ENCODE measurements around the gene ZNF804B. TPM values are rescaled to one million over a fixed set of nuclear protein-coding genes. Genes with fewer than 3 reads are reported as not detected.

The ZNF804B gene
- total RNA-seq, 3 donors from 2014 or later (not counting 1 experiment from before 2014, with no cell fraction given), result not detected

DNA sequence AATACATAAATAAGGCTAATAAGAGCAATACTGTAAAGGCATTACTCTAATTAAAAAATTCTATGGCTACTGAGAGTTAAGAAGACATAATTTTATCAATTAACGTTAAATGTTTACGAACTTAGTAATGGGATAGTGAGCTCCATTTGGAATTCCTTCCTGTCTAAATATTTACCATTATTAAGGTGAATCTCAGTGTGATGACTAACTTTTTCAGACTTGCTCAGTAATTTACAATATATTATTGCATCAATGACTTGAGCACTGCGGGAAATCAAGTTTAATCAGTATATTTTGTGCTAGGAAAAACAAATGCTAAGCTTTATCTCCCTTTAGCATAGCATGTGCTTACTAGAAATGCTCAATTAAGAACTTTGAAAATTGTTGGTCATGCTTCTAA, 318.5 kb downstream of the ZNF804B start:
- Mint-ChIP-seq H3K4me1 (no peaks in the 10 kb centered on the region), H3K27me3 (ENCODE audit: low read depth in 2 of 2) (no peaks in the 10 kb centered on the region), H3K9me3 (peaks cover 11 to 14% of the 10 kb centered on the region in 2 donors), H3K4me3 (no peak overlapping the region), H3K36me3 (no peaks in the 10 kb centered on the region), H3K27ac (no peak overlapping the region)
- 100% methylated on average over 1 of the region's 3 CpGs for WGBS (ENCODE audit: insufficient coverage)
- intact Hi-C loops (cut with micrococcal nuclease), result no loop called here
- no peaks in the 10 kb centered on the region for H3K4me1 ChIP-seq (ENCODE audit: control insufficient read depth, insufficient read depth, low read length)
- H3K27me3 ChIP-seq (ENCODE audit: control insufficient read depth, insufficient read depth, low read length), result no peaks in the 10 kb centered on the region
- H3K27ac ChIP-seq (ENCODE audit: low read length), result no peak overlapping the region
- no peak overlapping the region for H3K4me3 ChIP-seq (ENCODE audit: low read length)
- ATAC-seq (no peak), DNase-seq (no peak)
- TF ChIP-seq, protein P1, sequence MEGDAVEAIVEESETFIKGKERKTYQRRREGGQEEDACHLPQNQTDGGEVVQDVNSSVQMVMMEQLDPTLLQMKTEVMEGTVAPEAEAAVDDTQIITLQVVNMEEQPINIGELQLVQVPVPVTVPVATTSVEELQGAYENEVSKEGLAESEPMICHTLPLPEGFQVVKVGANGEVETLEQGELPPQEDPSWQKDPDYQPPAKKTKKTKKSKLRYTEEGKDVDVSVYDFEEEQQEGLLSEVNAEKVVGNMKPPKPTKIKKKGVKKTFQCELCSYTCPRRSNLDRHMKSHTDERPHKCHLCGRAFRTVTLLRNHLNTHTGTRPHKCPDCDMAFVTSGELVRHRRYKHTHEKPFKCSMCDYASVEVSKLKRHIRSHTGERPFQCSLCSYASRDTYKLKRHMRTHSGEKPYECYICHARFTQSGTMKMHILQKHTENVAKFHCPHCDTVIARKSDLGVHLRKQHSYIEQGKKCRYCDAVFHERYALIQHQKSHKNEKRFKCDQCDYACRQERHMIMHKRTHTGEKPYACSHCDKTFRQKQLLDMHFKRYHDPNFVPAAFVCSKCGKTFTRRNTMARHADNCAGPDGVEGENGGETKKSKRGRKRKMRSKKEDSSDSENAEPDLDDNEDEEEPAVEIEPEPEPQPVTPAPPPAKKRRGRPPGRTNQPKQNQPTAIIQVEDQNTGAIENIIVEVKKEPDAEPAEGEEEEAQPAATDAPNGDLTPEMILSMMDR (IDR thresholded peaks at IDR 0.05), result no peak
- H3K9me3 ChIP-seq (ENCODE audit: control insufficient read depth, insufficient read depth, low read length), result no peaks in the 10 kb centered on the region
- H3K36me3 ChIP-seq (ENCODE audit: control insufficient read depth, insufficient read depth, low read length), result no peaks in the 10 kb centered on the region

DNA sequence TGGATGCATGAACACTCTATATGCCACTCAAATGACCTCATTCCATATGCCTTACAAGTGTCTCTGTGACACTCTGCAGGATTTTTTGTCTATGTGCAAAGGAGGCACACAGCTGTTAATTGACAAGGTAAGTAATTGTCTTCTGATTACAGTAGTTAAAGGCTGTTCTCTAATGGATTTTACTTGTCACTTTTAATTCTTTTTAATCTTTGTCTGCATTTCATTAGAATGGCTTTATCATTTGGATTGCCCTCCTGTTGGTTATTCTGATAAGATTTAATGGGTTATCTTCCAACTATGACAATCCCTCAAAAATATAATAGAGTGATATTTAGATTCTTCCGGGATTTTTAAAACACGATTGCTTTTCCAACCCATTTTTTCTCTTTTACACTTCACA, 326.1 kb downstream of the ZNF804B start:
- Histone ChIP-seq H3K27me3 (ENCODE audit: control insufficient read depth, insufficient read depth, low read length) (no peaks in the 10 kb centered on the region), H3K9me3 (ENCODE audit: control insufficient read depth, insufficient read depth, low read length) (no peaks in the 10 kb centered on the region), H3K27ac (ENCODE audit: low read length) (no peak overlapping the region), H3K4me3 (ENCODE audit: low read length) (no peak overlapping the region), H3K36me3 (ENCODE audit: control insufficient read depth, insufficient read depth, low read length) (no peaks in the 10 kb centered on the region), H3K4me1 (ENCODE audit: control insufficient read depth, insufficient read depth, low read length) (no peaks in the 10 kb centered on the region)
- H3K27me3 Mint-ChIP-seq (ENCODE audit: low read depth in 2 of 2), result no peaks in the 10 kb centered on the region
- H3K4me3 Mint-ChIP-seq, result no peak overlapping the region
- ATAC-seq, result no peak
- peaks cover 0 to 7% of the 10 kb centered on the region in 2 donors for H3K9me3 Mint-ChIP-seq
- H3K27ac Mint-ChIP-seq, result no peak overlapping the region
- TF ChIP-seq, protein P1 (IDR thresholded peaks at IDR 0.05), result no peak
- intact Hi-C loops (cut with micrococcal nuclease), result no loop called here
- DNase-seq, result no peak
- H3K4me1 Mint-ChIP-seq, result no peaks in the 10 kb centered on the region
- no CpG with 5 or more reads among the region's 2 CpGs for WGBS (ENCODE audit: insufficient coverage)
- no peaks in the 10 kb centered on the region for H3K36me3 Mint-ChIP-seq

DNA sequence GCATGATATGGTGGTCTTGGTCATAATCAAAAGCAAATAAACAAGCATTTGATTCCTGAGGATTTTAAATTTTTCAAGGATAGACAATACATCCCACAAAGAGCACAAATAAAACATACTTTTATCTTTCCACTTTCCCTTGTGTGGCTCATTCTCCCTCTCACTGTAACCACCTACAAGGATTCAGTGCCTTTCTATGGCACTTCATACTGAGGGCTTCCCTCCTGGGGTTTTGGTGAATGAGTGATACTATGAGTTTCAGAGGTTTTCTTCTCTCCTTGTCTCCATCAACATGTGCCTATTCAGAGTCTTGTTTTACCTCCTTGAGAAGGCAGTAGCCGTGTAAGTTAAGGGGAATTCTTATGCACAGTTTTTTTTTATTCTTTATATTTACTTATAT, 332.1 kb downstream of the ZNF804B start:
- H3K36me3 ChIP-seq (ENCODE audit: control insufficient read depth, insufficient read depth, low read length), result no peaks in the 10 kb centered on the region
- no peaks in the 10 kb centered on the region for H3K4me1 ChIP-seq (ENCODE audit: control insufficient read depth, insufficient read depth, low read length)
- Mint-ChIP-seq H3K36me3 (no peaks in the 10 kb centered on the region), H3K4me3 (no peak overlapping the region), H3K27ac (no peak overlapping the region), H3K9me3 (peaks cover 4 to 16% of the 10 kb centered on the region in 2 donors), H3K27me3 (ENCODE audit: low read depth in 2 of 2) (no peaks in the 10 kb centered on the region), H3K4me1 (no peaks in the 10 kb centered on the region)
- intact Hi-C loops (cut with micrococcal nuclease), result no loop called here
- H3K9me3 ChIP-seq (ENCODE audit: control insufficient read depth, insufficient read depth, low read length), result peaks cover 3% of the 10 kb centered on the region
- H3K27me3 ChIP-seq (ENCODE audit: control insufficient read depth, insufficient read depth, low read length), result no peaks in the 10 kb centered on the region
- TF ChIP-seq, protein P1 (IDR thresholded peaks at IDR 0.05), result no peak
- H3K4me3 ChIP-seq (ENCODE audit: low read length), result no peak overlapping the region
- no peak overlapping the region for H3K27ac ChIP-seq (ENCODE audit: low read length)
- WGBS (ENCODE audit: insufficient coverage), result no CpG with 5 or more reads among the region's 1 CpG
- no peak for ATAC-seq
- no peak for DNase-seq

DNA sequence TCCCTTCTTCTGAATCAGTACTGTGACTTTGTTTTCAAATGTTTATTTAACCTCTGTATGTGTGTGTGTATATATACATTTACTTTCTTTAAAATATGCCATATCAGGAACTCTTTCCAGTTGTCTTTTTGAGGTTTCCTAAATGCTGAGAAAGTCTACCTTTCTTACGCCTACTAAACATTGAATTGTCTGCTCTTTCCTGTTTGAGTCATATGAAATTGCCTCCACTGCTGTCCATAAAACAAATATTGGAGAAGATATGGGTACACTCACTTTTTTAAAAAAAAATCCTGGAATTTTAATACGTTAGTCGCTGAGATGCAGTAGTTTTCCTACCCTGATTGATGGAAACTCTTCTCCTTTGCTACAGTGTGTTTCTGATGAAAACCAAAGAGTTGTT, 334.8 kb downstream of the ZNF804B start:
- TF ChIP-seq, protein P1 (IDR thresholded peaks at IDR 0.05), result no peak
- ATAC-seq, result no peak
- WGBS (ENCODE audit: insufficient coverage), result 100% methylated on average over 3 of the region's 3 CpGs

More for the DNA sequence above, 334.8 kb downstream of the ZNF804B start:
- H3K36me3 ChIP-seq (ENCODE audit: control insufficient read depth, insufficient read depth, low read length), result no peaks in the 10 kb centered on the region
- intact Hi-C loops (cut with micrococcal nuclease), result no loop called here
- H3K27ac ChIP-seq (ENCODE audit: low read length), result no peak overlapping the region
- Mint-ChIP-seq H3K9me3 (peaks cover 4 to 9% of the 10 kb centered on the region in 2 donors), H3K36me3 (no peaks in the 10 kb centered on the region), H3K27me3 (ENCODE audit: low read depth in 2 of 2) (no peaks in the 10 kb centered on the region), H3K4me1 (no peaks in the 10 kb centered on the region), H3K27ac (no peak overlapping the region), H3K4me3 (no peak overlapping the region)
- H3K9me3 ChIP-seq (ENCODE audit: control insufficient read depth, insufficient read depth, low read length), result peaks cover 3% of the 10 kb centered on the region
- H3K27me3 ChIP-seq (ENCODE audit: control insufficient read depth, insufficient read depth, low read length), result no peaks in the 10 kb centered on the region
- DNase-seq, result no peak
- H3K4me3 ChIP-seq (ENCODE audit: low read length), result no peak overlapping the region
- no peaks in the 10 kb centered on the region for H3K4me1 ChIP-seq (ENCODE audit: control insufficient read depth, insufficient read depth, low read length)
